ENCODE data around the gene POU6F1.
A peak's percentile ranks its signal among the peaks of the same experiment; 100 is the strongest.

The POU6F1 gene

GRCh38 chr12:51219322-51219721 lies 1.5 kb upstream of the POU6F1 start:
- no peak for TF ChIP-seq CTCF (IDR thresholded peaks at IDR 0.05; ENCODE audit: low read length, missing control alignments)
- no peak for DNase-seq (ENCODE audit: low read depth)
- no peak overlapping the region for H3K4me3 ChIP-seq (replicated peaks; ENCODE audit: low read depth, low read length)

- H3K4me3 ChIP-seq (replicated peaks; ENCODE audit: low read depth, low read length) = peak overlapping the region; percentile 76
- no peak for TF ChIP-seq CTCF (IDR thresholded peaks at IDR 0.05; ENCODE audit: low read length, missing control alignments)
- no peak for DNase-seq (ENCODE audit: low read depth)
Observed at GRCh38 chr12:51218607-51219161, 822 bp upstream of the POU6F1 start.

GRCh38 chr12:51217133-51217967 lies 512 bp downstream of the POU6F1 start:
- peak; percentile 15 for DNase-seq (ENCODE audit: low read depth)
- TF ChIP-seq CTCF (IDR thresholded peaks at IDR 0.05; ENCODE audit: low read length, missing control alignments) = no peak
- peak overlapping the region; percentile 76 for H3K4me3 ChIP-seq (replicated peaks; ENCODE audit: low read depth, low read length)

GRCh38 chr12:51216642-51217041 lies 1.2 kb downstream of the POU6F1 start:
- no peak for TF ChIP-seq CTCF (IDR thresholded peaks at IDR 0.05; ENCODE audit: low read length, missing control alignments)
- peak overlapping the region; percentile 76 for H3K4me3 ChIP-seq (replicated peaks; ENCODE audit: low read depth, low read length)

GRCh38 chr12:51214895-51215294 lies 3.0 kb downstream of the POU6F1 start:
- no peak for TF ChIP-seq CTCF (IDR thresholded peaks at IDR 0.05; ENCODE audit: low read length, missing control alignments)
- DNase-seq (ENCODE audit: low read depth) = no peak
- no peak overlapping the region for H3K4me3 ChIP-seq (replicated peaks; ENCODE audit: low read depth, low read length)

More at GRCh38 chr12:51216642-51217041, 1.2 kb downstream of the POU6F1 start:
- no peak for DNase-seq (ENCODE audit: low read depth)

- DNase-seq (ENCODE audit: low read depth) = no peak
- H3K4me3 ChIP-seq (replicated peaks; ENCODE audit: low read depth, low read length) = no peak overlapping the region
- TF ChIP-seq CTCF (IDR thresholded peaks at IDR 0.05; ENCODE audit: low read length, missing control alignments) = no peak
Observed at GRCh38 chr12:51210690-51211395, 7.0 kb downstream of the POU6F1 start.

All from fibroblast of pulmonary artery (primary cell).